ENCODE data around the gene MAP6D1. TPM values are rescaled to one million over a fixed set of nuclear protein-coding genes. Genes with fewer than 3 reads are reported as not detected.

MAP6D1 gene
- total RNA-seq, 1 donor = 2.2 TPM

DNA sequence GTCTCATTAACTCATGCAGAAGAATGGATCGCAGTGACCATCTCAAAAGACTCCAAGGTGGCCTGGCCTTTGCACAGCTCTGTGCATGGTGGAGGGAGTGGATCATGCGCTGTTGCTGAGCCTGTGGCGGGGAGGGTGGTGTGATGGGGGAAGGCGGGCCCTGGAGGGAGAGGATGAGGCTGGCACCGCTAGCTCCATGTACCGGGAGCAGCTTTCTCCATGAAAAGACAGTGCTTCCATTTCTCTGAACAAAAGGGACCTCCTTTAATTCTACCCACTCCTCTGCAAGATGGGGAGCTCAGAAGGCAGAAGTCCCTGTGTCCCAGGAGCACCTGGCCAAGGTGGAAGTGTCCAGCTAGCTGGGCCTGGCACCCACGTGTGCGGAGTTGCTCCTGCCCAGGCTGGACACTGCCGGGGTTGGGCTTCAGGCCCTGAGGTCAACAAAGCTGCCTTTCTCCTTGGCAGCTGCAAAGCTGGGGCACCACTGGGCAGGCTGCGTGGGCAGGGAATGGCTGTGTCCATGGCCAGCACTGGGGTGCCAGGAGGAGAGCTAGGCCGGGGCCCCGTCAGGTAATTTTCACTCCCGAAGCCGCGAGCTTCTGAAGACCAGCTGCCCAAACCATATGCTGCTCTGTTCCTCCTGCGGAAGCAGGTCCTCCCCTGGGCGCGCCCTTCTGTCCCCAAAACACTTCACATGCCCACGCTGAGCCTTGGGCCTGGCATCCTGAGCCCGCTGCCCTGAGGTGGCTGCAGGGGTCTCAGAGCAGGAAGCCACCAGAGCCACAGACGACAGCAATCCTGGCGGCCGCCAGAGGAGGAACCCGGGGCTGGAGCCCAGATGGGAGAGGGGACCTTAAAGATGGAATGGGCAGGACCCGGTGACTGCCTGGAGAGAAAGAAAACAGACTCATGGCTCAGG, 6.4 kb downstream of the MAP6D1 start:
- TF ChIP-seq, protein P1, sequence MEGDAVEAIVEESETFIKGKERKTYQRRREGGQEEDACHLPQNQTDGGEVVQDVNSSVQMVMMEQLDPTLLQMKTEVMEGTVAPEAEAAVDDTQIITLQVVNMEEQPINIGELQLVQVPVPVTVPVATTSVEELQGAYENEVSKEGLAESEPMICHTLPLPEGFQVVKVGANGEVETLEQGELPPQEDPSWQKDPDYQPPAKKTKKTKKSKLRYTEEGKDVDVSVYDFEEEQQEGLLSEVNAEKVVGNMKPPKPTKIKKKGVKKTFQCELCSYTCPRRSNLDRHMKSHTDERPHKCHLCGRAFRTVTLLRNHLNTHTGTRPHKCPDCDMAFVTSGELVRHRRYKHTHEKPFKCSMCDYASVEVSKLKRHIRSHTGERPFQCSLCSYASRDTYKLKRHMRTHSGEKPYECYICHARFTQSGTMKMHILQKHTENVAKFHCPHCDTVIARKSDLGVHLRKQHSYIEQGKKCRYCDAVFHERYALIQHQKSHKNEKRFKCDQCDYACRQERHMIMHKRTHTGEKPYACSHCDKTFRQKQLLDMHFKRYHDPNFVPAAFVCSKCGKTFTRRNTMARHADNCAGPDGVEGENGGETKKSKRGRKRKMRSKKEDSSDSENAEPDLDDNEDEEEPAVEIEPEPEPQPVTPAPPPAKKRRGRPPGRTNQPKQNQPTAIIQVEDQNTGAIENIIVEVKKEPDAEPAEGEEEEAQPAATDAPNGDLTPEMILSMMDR (IDR thresholded peaks at IDR 0.05; ENCODE audit: extremely low read depth, low read depth, low read length) = no peak
- no peaks in the 10 kb centered on the region for H3K4me1 ChIP-seq (ENCODE audit: insufficient read depth, low read length)

DNA sequence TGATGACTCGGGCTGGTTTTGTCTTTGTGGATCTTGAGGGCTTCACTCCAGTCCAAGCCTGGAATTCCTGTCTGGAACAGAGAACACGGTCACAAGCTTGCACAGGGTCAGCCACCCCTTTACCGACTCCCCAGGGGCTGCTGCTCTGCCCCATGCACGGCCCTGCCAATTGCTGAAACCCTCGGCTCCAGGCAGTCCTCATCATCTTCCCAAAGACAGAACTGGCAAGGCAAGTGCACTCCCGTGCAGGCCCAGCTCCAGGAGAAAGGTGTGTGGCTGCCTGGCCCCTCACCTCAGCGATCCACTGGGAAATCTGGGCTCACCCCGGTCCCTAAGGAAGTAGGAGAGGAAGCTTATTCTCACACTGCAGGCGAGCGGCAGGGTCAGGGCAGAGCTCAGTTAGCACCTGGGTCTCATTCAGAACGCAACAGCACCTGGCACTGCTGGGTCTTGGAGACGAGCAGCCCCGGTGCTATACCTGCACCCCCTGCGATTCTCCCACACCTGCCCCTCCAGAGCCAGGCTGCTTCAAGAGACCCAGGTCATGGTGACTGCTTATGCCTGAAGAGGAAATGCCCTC, 7.2 kb downstream of the MAP6D1 start:
- no peaks in the 10 kb centered on the region for H3K79me2 ChIP-seq (ENCODE audit: insufficient read depth, low read length)
- H3K27ac ChIP-seq (ENCODE audit: low read depth, low read length) = no peak overlapping the region
- H3K4me2 ChIP-seq (ENCODE audit: insufficient read depth, low read length) = no peak overlapping the region
- no peak for DNase-seq (ENCODE audit: insufficient read length, low spot score, missing footprints)
- TF ChIP-seq, protein P1 (IDR thresholded peaks at IDR 0.05; ENCODE audit: extremely low read depth, low read depth, low read length) = no peak
- H3K9me3 ChIP-seq (ENCODE audit: low read depth, low read length) = no peaks in the 10 kb centered on the region
- no peak overlapping the region for H2AFZ ChIP-seq (ENCODE audit: low read length)
- no peaks in the 10 kb centered on the region for H4K20me1 ChIP-seq (ENCODE audit: insufficient read depth, low read length)
- no peaks in the 10 kb centered on the region for H3K27me3 ChIP-seq (ENCODE audit: insufficient read depth, low read length)
- peaks cover 3% of the 10 kb centered on the region for H3K36me3 ChIP-seq (ENCODE audit: insufficient read depth, low read length)
- H3K4me1 ChIP-seq (ENCODE audit: insufficient read depth, low read length) = no peaks in the 10 kb centered on the region
- no peak overlapping the region for H3K4me3 ChIP-seq (ENCODE audit: insufficient read depth, low read length)

More for the DNA sequence above, 6.4 kb downstream of the MAP6D1 start:
- H3K36me3 ChIP-seq (ENCODE audit: insufficient read depth, low read length) = no peaks in the 10 kb centered on the region
- H3K9me3 ChIP-seq (ENCODE audit: low read depth, low read length) = no peaks in the 10 kb centered on the region
- no peak for DNase-seq (ENCODE audit: insufficient read length, low spot score, missing footprints)
- H3K27ac ChIP-seq (ENCODE audit: low read depth, low read length) = no peak overlapping the region
- H3K4me2 ChIP-seq (ENCODE audit: insufficient read depth, low read length) = no peak overlapping the region
- no peak overlapping the region for H3K4me3 ChIP-seq (ENCODE audit: insufficient read depth, low read length)
- H3K79me2 ChIP-seq (ENCODE audit: insufficient read depth, low read length) = no peaks in the 10 kb centered on the region
- H3K27me3 ChIP-seq (ENCODE audit: insufficient read depth, low read length) = no peaks in the 10 kb centered on the region
- no peak overlapping the region for H2AFZ ChIP-seq (ENCODE audit: low read length)
- no peaks in the 10 kb centered on the region for H4K20me1 ChIP-seq (ENCODE audit: insufficient read depth, low read length)

DNA sequence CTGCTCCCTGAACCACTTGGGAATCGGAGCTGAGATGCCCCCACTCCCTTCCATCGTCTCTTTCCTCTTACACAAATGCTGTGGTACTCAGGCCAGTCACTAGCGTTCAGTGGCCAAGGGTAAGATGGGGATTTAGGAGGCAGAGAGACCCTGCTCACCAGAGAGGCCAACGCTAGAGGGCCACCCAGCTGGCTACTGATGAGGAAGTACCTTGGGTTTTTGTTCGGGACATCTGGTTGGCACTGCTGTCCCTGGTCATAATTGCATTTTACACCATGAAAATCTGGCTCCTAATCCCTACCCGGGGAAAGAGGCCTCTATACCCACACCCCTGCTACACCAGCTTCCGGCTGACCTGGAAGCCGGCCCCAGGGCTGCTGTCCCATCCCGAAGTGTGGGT, 7.7 kb downstream of the MAP6D1 start:
- Histone ChIP-seq H3K36me3 (ENCODE audit: insufficient read depth, low read length) (peaks cover 3% of the 10 kb centered on the region), H3K4me1 (ENCODE audit: insufficient read depth, low read length) (no peaks in the 10 kb centered on the region), H3K4me2 (ENCODE audit: insufficient read depth, low read length) (no peak overlapping the region), H2AFZ (ENCODE audit: low read length) (no peak overlapping the region), H3K27ac (ENCODE audit: low read depth, low read length) (no peak overlapping the region), H3K79me2 (ENCODE audit: insufficient read depth, low read length) (no peaks in the 10 kb centered on the region), H3K27me3 (ENCODE audit: insufficient read depth, low read length) (no peaks in the 10 kb centered on the region), H3K4me3 (ENCODE audit: insufficient read depth, low read length) (no peak overlapping the region), H3K9me3 (ENCODE audit: low read depth, low read length) (no peaks in the 10 kb centered on the region), H4K20me1 (ENCODE audit: insufficient read depth, low read length) (no peaks in the 10 kb centered on the region)
- DNase-seq (ENCODE audit: insufficient read length, low spot score, missing footprints) = peak; percentile 71
- TF ChIP-seq, protein P1 (IDR thresholded peaks at IDR 0.05; ENCODE audit: extremely low read depth, low read depth, low read length) = no peak

All from osteoblast (primary cell).